GM19452 (cell line): ENCODE results near the gene CFAP20.

Source experiments
- ATAC-seq: cut with Tn5 transposase; IDR thresholded peaks from one replicate; pipeline ENCODE4 v1.9.1; 2021; ENCODE audit not compliant: unreplicated experiment

Gene CFAP20

DNA sequence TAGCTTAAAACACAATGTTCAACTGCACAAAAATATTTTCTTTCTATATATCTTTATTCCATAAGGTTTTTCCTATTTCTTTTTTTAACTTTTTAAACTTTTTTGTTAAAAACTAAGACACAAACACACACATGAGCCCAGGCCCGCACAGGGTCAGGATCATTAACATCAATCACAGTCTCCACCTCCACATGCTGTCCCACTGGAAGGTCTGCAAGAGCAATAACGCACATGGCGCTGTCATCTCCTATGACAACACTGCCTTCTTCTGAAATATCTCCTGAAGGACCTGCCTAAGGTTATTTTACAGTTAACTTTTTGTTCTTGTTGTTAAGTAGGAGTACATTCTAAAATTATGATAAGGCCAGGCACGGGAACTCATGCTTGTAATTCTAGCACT is 4.1 kb downstream of the CFAP20 start:
- no peak for ATAC-seq

GRCh38 chr16:58124601-58124915 is 4.6 kb downstream of the CFAP20 start:
- ATAC-seq = no peak

- no peak for ATAC-seq
These were observed 5.1 kb downstream of the CFAP20 start for GRCh38 chr16:58123896-58124600.

GRCh38 chr16:58121132-58121531 is 8.0 kb downstream of the CFAP20 start:
- no peak for ATAC-seq

DNA sequence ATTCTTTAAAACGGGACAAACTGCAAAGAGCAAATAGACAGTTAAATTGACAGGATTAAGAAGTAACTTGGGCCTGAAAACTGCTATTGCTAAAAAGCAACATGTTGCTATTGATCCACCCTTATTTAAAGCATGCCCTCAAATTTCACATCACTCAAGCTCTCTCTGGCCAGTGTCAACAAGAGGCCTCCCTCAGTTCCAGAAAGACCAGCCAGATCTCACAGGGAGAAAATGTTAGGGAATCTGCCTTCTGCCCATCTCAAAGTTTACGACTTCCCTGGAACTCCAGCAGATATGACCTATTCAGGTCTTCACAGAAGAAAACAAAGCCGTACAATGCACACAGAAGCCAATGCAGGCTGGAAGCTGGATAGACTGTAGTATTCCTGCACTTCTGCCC is 8.9 kb downstream of the CFAP20 start:
- no peak for ATAC-seq

DNA sequence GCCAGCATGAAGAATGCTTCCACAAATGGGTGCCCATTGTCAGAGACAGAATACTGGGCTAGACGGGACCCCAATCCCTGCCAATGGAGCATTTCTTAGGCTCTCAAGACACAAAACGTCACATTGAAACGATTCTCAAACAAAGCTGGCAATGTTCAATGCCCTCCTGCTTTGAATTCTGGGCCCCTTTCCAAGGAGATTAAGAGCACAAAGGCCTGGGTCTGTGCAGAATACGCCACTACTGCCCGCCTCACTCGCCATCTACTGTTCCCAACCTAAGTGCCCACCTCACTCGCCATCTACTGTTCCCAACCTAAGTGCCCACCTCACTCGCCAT is 9.7 kb downstream of the CFAP20 start:
- no peak for ATAC-seq

- no peak for ATAC-seq
These were observed 10.2 kb downstream of the CFAP20 start for GRCh38 chr16:58118801-58119508.

DNA sequence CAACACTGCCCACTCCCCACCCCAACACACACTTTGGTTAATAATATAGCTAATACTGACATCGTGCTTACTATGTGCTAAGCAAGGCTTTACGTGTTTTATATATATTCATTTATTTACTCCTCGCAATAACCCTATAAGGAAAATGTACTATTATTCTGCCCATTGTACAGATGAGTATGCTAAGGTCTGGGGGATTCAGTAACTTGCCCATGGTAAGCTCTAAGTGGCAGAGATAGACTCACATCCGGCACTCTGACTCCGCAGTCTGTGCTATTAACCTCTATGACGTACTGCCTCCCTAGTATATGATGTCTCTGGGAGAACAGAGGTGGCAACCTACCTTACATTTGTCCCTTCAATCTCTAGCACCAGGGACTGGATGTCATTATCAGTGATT is 12.7 kb downstream of the CFAP20 start:
- no peak for ATAC-seq

GRCh38 chr16:58116081-58116480 is 13.1 kb downstream of the CFAP20 start:
- ATAC-seq = no peak

DNA sequence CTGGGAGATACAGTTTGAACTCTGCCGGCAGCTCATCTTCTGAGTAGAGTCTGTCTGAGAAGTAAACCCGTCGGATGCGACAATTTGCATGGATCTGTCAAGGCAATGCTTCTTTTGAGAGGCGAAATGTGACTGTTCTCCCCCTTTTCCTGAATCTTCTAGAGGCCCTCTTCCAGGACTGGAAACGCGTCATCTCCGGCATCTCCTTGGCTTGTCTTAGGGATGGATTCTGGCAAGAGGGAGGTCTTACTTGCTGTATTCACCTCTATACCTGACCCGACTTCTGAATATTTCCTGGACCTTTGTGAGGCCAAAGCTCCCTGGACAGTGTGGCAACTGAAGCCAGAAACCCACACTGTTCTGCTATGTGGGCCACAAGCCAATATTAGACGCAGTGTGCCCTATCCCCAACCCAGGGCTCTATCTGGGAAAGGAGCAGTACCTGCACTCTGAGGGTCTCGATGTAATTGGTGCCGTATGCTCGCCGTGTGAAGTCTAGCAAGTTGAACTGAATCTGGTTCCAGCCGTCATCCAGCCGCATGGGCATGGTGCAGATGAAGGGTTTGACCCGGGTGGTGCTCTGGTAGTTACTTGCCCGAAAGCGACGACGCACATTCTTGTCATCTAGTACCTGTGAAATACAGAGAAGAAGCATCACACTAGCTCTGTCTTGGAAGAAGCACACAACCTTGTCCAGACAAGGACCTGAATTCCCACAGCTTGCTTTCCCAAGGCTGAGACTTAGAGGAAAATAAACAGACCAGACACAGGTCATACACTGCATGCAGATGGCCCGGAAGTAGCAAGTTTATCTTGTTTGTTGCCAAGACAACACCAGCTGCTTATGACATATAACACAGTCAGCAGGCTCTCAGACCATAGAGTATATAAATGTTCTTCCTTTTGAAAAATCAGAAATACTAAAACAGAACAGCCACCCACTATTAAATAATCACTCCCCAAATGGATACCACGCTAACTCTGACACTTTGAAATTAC is 14.1 kb downstream of the CFAP20 start:
- ATAC-seq = no peak

DNA sequence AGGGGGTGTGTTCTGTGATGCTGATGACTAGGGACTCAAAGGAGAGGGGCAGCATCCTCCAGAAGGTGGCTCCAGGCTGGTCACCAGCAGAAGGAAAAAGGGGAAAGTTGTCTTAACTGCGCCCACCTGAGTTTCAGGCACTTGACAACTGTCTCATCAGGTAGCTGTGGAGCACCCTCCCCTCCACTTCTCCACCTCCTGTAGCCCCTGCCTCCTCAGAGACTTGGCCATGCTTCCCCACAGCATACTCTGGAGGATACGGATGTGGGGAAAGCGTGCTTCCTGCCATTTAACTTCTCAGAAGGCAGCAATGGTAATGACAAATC is 17.9 kb downstream of the CFAP20 start:
- no peak for ATAC-seq

- ATAC-seq = no peak
These were observed 18.4 kb downstream of the CFAP20 start for GRCh38 chr16:58110571-58111301.

DNA sequence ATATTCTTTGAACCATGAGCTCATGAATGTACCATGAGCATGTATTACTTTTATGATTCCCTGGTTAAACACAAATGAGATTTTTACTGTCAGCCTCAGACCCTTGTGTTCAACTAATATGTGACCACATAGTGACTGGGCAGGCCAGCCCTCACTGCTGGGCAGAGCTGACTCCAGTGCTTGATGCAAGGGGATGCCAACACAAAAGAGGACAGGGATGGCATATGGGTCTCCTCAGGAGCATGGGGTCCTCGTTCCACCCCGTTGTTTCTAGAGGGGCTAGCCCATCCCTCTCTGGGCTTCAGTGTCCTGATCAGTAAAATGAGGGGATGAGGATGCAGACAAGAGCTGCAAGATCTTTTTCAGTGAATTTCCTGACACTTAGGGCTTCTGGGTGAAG is 19.3 kb downstream of the CFAP20 start:
- no peak for ATAC-seq

GRCh38 chr16:58109330-58109729 is 19.9 kb downstream of the CFAP20 start:
- ATAC-seq = no peak

GRCh38 chr16:58107709-58108108 is 21.5 kb downstream of the CFAP20 start:
- ATAC-seq = no peak

- no peak for ATAC-seq
These were observed 22.0 kb downstream of the CFAP20 start for GRCh38 chr16:58107228-58107627.

- ATAC-seq = no peak
These were observed 23.6 kb downstream of the CFAP20 start for GRCh38 chr16:58105631-58106030.

- no peak for ATAC-seq
These were observed 26.4 kb downstream of the CFAP20 start for GRCh38 chr16:58102665-58103392.

DNA sequence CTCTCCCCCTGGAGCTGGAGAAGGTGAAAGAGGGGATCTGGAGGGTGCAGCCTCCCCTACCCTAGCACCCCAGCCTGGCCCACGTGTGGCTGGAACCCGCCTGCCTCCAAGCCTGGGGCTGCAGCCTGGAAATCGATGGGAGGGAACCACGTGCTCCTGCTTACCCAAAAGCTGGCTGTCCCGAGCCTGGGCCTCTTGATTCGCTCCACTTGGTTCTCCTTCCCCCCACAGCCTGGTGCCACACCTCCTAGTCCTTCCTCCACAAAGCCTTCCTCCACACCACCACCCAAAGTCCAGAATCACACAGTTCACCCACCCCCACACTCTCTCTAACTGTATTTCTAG is 29.3 kb downstream of the CFAP20 start:
- no peak for ATAC-seq

DNA sequence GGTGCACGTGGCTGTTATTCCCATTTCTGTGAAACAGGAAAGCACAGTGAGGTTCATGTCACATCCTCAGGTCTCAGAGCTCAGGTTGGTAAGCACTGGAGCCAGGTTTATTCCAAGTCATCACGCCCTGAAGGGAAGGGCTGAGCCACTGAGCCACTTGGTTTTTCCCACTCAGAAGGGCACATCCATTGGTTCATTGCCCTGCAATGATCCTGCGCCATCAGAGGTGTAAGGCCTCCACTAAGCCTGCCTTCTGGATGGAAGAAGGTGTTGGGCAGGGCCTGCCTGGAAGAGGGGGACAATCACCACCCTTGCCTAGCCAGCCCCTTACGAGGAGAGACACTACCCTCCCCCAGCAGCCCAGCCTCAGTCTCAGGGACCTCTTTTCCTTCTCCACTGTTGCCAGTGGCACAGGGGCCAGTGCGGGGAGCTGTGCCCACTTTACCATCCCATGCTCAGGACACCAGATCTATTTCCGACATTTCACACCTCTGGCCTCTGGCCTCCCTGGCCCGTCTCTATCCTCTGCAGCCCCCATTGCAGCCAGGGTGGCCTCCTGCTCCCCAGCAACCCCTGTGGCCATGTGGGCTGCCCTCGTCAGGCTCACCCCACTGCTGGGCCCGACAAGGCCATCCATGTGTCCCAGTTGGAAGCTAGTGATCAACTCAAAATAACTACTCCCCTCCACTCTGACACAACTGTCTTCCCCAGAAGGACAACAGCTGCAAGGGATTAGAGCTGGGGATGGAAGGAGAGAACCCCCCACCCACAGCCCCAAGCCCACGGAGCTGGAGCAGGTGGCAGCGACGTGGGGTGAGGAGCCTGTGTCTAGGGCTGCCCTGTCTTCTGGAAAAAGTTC is 29.9 kb downstream of the CFAP20 start:
- ATAC-seq = no peak
